ENCODE results near the gene CD247.

- TF ChIP-seq GATA3 (IDR thresholded peaks at IDR 0.05; ENCODE audit: low read depth, low read length) (no peak), GATA2 (IDR thresholded peaks at IDR 0.05; ENCODE audit: low read depth, low read length) (no peak)
Measured at GRCh38 chr1:167538657-167539056, 20.3 kb upstream of the CD247 start.
